Colonic mucosa (tissue), 4 donors: ENCODE results near the gene ARID5B. TPM values are rescaled to one million over a fixed set of nuclear protein-coding genes. Genes with fewer than 3 reads are reported as not detected.
A peak's percentile ranks its signal among the peaks of the same experiment; 100 is the strongest.

Source experiments
- DNase-seq: peaks from one replicate; pipeline ENCODE4 v3.0.0-alpha.2; 2020
- H3K27ac ChIP-seq: fragments of 200-600 bp; one replicate; pipeline ENCODE4 v1.8.0; 2021
- H3K27me3 ChIP-seq: fragments of 200-600 bp; one replicate; pipeline ENCODE4 v1.8.0; 2021
- H3K36me3 ChIP-seq: fragments of 200-600 bp; one replicate; pipeline ENCODE4 v1.8.0; 2021
- H3K4me1 ChIP-seq: fragments of 200-600 bp; one replicate; pipeline ENCODE4 v1.8.0; 2021; ENCODE audit warnings: mild to moderate bottlenecking
- H3K4me3 ChIP-seq: fragments of 200-600 bp; one replicate; pipeline ENCODE4 v1.8.0; 2021
- H3K9ac ChIP-seq, 2 donors: one replicate each; pipeline ENCODE4 v1.7.0; 2013; ENCODE audit warnings: control low read depth in 2 of 2, low read depth in 2 of 2, low read length in 2 of 2
- H3K9me3 ChIP-seq: fragments of 200-600 bp; one replicate; pipeline ENCODE4 v1.8.0; 2021
- intact Hi-C: fragments of 100-400 bp; cut with DNase I; formaldehyde crosslinking; loops from one replicate; pipeline ENCODE4 v1.14.1; 2022
- total RNA-seq, 2 donors: library from RNA; stranded (reverse); fragmentation: NEBNext Ultra II Directional in 1 of 2; extraction: Animal tissue kit (Norgen Biotek cat#: 25700) in 1 of 2; gene quantifications; one replicate each; pipeline ENCODE4 v1.2.1, GENCODE V29; 2021
- TF ChIP-seq, protein P1 (sequence below): fragments of 200-600 bp; IDR thresholded peaks from one replicate; pipeline ENCODE4 v1.8.0; 2022; ENCODE audit warnings: antibody characterized with exemption, mild to moderate bottlenecking
- donor health status: healthy.
- donor health status: DM: no; HTN: no; CAD: no.
- donor health status: DM: no; HTN: no; CAD: no.

ARID5B gene
- total RNA-seq, 2 donors from 2014 or later = 18.8 to 27.2 TPM

DNA sequence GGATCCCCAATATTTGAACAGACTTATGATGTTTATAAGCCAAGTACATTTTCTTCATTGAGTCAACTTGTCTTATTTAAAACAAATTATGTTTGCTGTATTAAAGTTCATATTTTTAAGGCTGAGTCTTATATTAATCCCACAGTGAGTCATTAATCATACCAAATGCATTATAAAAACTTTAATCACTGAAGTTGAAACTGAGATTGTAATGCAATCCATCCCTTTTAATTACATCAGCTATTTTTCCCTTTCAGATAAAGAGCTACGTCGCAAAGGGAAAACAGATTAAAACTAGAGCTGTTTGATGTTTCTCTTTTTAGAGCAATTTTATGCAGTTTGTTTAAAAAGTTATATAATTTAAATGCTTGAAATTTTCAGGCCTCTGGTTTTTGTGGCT is 183.0 kb downstream of the ARID5B start:
- TF ChIP-seq, protein P1, sequence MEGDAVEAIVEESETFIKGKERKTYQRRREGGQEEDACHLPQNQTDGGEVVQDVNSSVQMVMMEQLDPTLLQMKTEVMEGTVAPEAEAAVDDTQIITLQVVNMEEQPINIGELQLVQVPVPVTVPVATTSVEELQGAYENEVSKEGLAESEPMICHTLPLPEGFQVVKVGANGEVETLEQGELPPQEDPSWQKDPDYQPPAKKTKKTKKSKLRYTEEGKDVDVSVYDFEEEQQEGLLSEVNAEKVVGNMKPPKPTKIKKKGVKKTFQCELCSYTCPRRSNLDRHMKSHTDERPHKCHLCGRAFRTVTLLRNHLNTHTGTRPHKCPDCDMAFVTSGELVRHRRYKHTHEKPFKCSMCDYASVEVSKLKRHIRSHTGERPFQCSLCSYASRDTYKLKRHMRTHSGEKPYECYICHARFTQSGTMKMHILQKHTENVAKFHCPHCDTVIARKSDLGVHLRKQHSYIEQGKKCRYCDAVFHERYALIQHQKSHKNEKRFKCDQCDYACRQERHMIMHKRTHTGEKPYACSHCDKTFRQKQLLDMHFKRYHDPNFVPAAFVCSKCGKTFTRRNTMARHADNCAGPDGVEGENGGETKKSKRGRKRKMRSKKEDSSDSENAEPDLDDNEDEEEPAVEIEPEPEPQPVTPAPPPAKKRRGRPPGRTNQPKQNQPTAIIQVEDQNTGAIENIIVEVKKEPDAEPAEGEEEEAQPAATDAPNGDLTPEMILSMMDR = no peak
- intact Hi-C loops = no loop called here
- Histone ChIP-seq H3K27ac (peak overlapping the region; percentile 10), H3K36me3 (peaks cover 6% of the 10 kb centered on the region), H3K27me3 (no peaks in the 10 kb centered on the region), H3K9me3 (no peaks in the 10 kb centered on the region), H3K9ac (no peak overlapping the region), H3K4me3 (no peak overlapping the region), H3K4me1 (peaks cover 11% of the 10 kb centered on the region)
- DNase-seq = no peak

DNA sequence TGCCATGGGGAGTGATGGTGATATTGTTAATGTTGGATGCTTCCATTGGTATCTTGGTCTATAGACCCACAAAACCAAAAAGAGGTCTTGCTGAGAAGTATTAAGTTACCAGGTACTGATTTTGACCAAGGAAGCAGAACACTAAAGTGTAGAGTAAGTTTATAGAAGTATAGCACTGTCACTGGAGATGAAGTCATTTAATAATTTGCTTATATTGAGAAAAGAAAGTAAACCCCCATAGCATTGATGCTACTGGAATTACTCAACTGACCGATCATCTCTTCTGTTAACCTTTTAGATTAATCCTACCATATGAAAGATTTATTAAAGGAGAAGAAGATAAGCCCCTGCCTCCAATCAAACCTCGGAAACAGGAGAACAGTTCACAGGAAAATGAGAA is 183.9 kb downstream of the ARID5B start:
- no peak overlapping the region for H3K27ac ChIP-seq
- H3K9ac ChIP-seq = no peak overlapping the region
- no peaks in the 10 kb centered on the region for H3K27me3 ChIP-seq
- H3K4me3 ChIP-seq = no peak overlapping the region
- intact Hi-C loops = no loop called here
- no peaks in the 10 kb centered on the region for H3K9me3 ChIP-seq
- H3K4me1 ChIP-seq = peaks cover 11% of the 10 kb centered on the region
- no peak for DNase-seq
- TF ChIP-seq, protein P1 = no peak
- H3K36me3 ChIP-seq = peaks cover 6% of the 10 kb centered on the region

DNA sequence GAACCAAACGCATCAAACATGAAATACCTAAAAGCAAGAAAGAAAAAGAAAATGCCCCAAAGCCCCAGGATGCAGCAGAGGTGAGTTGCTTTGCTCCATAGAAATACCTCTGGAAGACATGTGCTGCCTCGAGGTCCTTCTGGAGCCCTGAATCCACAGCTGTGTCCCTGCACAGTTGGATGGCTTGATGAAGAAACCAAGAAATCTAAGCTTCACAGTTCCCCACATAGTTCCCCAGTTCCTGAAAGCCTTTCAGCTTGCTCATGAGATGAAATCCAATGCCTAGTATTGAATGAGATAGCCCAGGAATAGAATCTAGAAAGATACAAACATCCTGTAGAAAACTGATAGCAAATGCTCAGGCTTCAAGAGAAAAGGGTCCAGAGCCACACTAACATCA is 184.3 kb downstream of the ARID5B start:
- Histone ChIP-seq H3K36me3 (peaks cover 6% of the 10 kb centered on the region), H3K9ac (no peak overlapping the region), H3K27me3 (no peaks in the 10 kb centered on the region), H3K4me1 (peaks cover 11% of the 10 kb centered on the region), H3K9me3 (no peaks in the 10 kb centered on the region), H3K27ac (no peak overlapping the region), H3K4me3 (no peak overlapping the region)
- DNase-seq = peak; percentile 1
- TF ChIP-seq, protein P1 = no peak
- intact Hi-C loops = no loop called here

DNA sequence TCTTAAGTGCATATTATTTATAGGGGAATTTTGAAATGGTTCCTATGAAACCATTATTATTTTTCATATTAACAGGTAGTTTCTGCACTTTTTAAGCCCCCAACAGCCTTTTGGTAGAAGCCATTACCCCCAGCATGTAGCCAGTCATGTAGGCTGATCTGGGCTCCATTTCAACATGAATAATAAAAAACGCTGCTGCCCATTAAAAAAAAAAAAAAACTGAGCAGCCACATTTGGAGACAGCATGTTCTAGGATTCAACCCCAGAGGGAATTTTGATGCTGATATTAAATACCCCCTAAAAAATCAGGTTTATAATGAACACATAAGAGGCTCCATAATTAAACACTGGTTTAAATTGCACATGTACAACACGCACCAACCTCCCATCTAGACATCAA is 185.8 kb downstream of the ARID5B start:
- TF ChIP-seq, protein P1 = no peak
- H3K4me1 ChIP-seq = no peaks in the 10 kb centered on the region
- H3K27me3 ChIP-seq = no peaks in the 10 kb centered on the region
- H3K36me3 ChIP-seq = peaks cover 14% of the 10 kb centered on the region
- H3K9ac ChIP-seq = no peak overlapping the region
- intact Hi-C loops = no loop called here
- H3K9me3 ChIP-seq = no peaks in the 10 kb centered on the region
- H3K4me3 ChIP-seq = no peak overlapping the region
- no peak overlapping the region for H3K27ac ChIP-seq
- DNase-seq = no peak

DNA sequence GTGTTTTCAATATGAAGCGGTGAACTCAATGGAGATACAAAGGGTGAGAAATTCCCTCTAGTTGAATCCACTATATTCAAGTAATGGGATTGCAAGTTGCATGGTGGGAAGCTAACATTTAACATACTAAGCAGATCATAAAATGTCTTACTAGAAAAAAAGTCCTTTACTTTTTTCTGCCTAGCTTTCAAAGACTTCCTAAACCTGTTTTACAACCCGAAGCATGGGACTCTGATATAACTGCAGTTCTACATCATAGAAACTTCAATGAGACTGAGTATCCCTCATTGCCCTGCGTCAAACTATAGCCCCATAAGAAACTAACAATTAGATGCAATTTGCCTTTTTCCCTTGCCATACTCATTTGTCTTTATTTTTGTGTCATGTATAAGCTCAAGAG is 187.3 kb downstream of the ARID5B start:
- Histone ChIP-seq H3K9me3 (no peaks in the 10 kb centered on the region), H3K27ac (no peak overlapping the region), H3K4me3 (no peak overlapping the region), H3K36me3 (peaks cover 14% of the 10 kb centered on the region), H3K4me1 (no peaks in the 10 kb centered on the region), H3K9ac (no peak overlapping the region), H3K27me3 (no peaks in the 10 kb centered on the region)
- intact Hi-C loops = no loop called here
- no peak for DNase-seq
- TF ChIP-seq, protein P1 = no peak
